ENCODE measurements around the gene NOXA1. TPM values are rescaled to one million over a fixed set of nuclear protein-coding genes. Genes with fewer than 3 reads are reported as not detected.

The NOXA1 gene
- total RNA-seq, 1 donor from 2014 or later, result 0.49 TPM

- Mint-ChIP-seq H3K36me3 (ENCODE audit: low read depth) (peaks cover 6% of the 10 kb centered on the region), H3K9me3 (peaks cover 24% of the 10 kb centered on the region), H3K27me3 (ENCODE audit: insufficient read depth) (no peaks in the 10 kb centered on the region), H3K4me3 (no peak overlapping the region), H3K4me1 (ENCODE audit: low read depth) (peaks cover 7% of the 10 kb centered on the region), H3K27ac (no peak overlapping the region)
- intact Hi-C loops (cut with micrococcal nuclease), result no loop called here
- no peak for DNase-seq (ENCODE audit: low spot score)
Observed at GRCh38 chr9:137476856-137477255, 53.7 kb downstream of the NOXA1 start.

DNA sequence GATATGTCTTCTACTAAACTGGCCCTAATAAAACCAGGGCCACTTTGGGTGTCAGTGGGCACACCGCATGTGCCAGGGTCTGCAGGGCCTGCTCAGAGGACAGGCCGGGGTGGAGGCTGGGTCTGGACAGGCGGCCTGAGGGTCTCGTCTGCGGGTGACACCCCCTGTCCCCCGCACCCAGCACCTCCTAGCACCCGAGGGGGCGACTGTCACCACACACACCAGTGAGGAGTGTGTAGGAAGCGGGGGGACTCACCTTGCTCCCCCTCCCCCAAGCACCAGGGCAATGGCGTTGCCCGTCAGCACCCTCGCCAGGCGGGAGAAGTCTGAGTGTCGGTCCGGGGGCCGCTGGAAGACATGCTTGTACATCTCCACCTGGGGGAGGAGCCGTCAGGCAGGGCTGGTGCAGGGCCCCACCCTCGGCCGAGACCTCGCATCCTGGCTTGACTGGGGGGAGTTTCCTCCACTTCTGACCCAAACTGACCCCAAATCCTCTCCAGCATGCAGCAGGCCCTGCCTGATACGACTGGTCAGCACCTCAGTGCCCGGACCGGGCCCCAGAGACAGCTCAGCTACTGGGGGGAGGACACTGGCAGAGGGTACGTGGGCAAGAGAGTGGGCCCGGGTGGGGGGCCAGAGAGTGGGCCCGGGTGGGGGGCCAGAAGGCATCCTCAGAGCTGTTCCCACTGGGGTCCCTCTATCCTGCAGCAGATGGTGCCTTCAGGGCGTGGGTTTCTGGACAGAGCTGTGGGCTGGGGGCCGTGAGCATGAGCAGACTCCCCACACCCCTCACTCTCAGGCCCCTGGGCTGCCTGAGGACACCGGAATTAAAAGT lies 54.8 kb downstream of the NOXA1 start:
- H3K4me1 Mint-ChIP-seq (ENCODE audit: low read depth), result peaks cover 12% of the 10 kb centered on the region
- intact Hi-C loops (cut with micrococcal nuclease), result no loop called here
- no peak overlapping the region for H3K4me3 Mint-ChIP-seq
- H3K27ac Mint-ChIP-seq, result no peak overlapping the region
- no peak for DNase-seq (ENCODE audit: low spot score)
- H3K27me3 Mint-ChIP-seq (ENCODE audit: insufficient read depth), result no peaks in the 10 kb centered on the region
- peaks cover 22% of the 10 kb centered on the region for H3K9me3 Mint-ChIP-seq
- H3K36me3 Mint-ChIP-seq (ENCODE audit: low read depth), result peaks cover 6% of the 10 kb centered on the region

DNA sequence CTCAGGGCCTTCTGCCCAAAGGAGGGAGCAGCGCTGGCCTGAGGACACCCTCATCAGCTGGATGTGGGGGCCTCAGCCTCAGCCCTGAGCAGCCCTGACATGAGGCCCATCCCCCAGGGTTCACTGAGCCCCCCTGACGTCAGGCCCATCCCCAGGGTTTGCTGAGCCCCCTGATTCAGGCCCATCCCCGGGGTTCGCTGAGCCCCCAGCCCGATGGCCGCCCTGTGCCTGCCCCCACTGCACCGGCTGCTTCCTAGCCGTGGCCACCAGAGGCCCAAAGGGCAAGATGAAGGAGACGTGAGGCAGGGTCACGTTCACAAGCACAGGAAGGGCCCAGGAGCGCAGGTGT lies 55.4 kb downstream of the NOXA1 start:
- no peak overlapping the region for H3K27ac Mint-ChIP-seq
- H3K4me1 Mint-ChIP-seq (ENCODE audit: low read depth), result peaks cover 12% of the 10 kb centered on the region
- no peaks in the 10 kb centered on the region for H3K27me3 Mint-ChIP-seq (ENCODE audit: insufficient read depth)
- DNase-seq (ENCODE audit: low spot score), result no peak
- H3K36me3 Mint-ChIP-seq (ENCODE audit: low read depth), result peaks cover 6% of the 10 kb centered on the region
- intact Hi-C loops (cut with micrococcal nuclease), result no loop called here
- H3K9me3 Mint-ChIP-seq, result peaks cover 16% of the 10 kb centered on the region
- H3K4me3 Mint-ChIP-seq, result no peak overlapping the region

DNA sequence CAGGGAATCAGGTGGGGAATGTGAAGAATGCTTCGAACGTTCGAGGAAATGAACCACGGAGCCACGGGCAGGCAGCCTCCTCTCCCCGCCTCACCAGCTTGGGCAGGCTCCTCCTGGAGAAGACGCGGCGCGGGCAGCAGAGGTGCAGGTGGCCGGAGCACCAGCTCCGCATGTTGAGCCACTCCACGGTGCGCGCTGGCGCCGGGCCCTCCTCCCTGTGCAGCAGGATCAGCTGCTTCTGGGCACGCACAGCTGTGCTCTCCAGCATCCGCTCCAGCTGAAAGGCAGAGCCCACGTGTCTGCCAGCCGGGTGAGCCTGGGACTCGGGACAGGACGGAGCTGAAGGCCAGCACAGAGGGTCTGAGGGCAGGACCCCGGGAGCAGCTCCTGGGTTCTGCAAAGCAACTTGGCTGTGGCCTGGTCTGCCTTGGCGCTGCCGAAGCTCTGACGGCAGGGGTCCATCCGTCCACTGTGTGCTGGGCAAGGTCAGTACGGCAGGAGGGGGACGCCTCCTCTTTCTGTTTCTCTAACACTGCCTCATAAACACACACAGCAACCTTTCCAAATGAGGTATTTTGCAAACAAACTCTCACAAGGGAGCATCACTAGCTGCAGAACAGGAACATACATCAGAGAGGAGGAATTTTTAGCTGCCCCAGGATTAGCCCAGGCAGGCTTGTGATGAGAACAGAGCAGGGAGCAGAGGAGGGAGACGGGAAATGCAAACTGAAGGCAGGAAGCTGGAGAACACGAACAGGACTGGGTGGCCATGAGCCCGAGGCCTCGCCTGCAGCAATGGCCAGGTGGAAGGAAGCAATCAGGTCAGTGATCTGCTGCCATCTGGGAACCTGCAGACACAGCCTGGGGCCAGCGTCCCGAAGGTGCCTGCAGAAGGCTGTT lies 56.0 kb downstream of the NOXA1 start:
- H3K4me3 Mint-ChIP-seq, result no peak overlapping the region
- H3K9me3 Mint-ChIP-seq, result peaks cover 13% of the 10 kb centered on the region
- H3K27ac Mint-ChIP-seq, result no peak overlapping the region
- no peak for DNase-seq (ENCODE audit: low spot score)
- intact Hi-C loops (cut with micrococcal nuclease), result no loop called here
- H3K4me1 Mint-ChIP-seq (ENCODE audit: low read depth), result peaks cover 12% of the 10 kb centered on the region
- no peaks in the 10 kb centered on the region for H3K27me3 Mint-ChIP-seq (ENCODE audit: insufficient read depth)
- peaks cover 6% of the 10 kb centered on the region for H3K36me3 Mint-ChIP-seq (ENCODE audit: low read depth)

- Mint-ChIP-seq H3K36me3 (ENCODE audit: low read depth) (peaks cover 4% of the 10 kb centered on the region), H3K9me3 (peaks cover 10% of the 10 kb centered on the region), H3K27ac (no peak overlapping the region), H3K27me3 (ENCODE audit: insufficient read depth) (no peaks in the 10 kb centered on the region), H3K4me1 (ENCODE audit: low read depth) (peaks cover 12% of the 10 kb centered on the region), H3K4me3 (no peak overlapping the region)
- intact Hi-C loops (cut with micrococcal nuclease), result no loop called here
- DNase-seq (ENCODE audit: low spot score), result no peak
Observed at GRCh38 chr9:137479892-137480685, 56.9 kb downstream of the NOXA1 start.

DNA sequence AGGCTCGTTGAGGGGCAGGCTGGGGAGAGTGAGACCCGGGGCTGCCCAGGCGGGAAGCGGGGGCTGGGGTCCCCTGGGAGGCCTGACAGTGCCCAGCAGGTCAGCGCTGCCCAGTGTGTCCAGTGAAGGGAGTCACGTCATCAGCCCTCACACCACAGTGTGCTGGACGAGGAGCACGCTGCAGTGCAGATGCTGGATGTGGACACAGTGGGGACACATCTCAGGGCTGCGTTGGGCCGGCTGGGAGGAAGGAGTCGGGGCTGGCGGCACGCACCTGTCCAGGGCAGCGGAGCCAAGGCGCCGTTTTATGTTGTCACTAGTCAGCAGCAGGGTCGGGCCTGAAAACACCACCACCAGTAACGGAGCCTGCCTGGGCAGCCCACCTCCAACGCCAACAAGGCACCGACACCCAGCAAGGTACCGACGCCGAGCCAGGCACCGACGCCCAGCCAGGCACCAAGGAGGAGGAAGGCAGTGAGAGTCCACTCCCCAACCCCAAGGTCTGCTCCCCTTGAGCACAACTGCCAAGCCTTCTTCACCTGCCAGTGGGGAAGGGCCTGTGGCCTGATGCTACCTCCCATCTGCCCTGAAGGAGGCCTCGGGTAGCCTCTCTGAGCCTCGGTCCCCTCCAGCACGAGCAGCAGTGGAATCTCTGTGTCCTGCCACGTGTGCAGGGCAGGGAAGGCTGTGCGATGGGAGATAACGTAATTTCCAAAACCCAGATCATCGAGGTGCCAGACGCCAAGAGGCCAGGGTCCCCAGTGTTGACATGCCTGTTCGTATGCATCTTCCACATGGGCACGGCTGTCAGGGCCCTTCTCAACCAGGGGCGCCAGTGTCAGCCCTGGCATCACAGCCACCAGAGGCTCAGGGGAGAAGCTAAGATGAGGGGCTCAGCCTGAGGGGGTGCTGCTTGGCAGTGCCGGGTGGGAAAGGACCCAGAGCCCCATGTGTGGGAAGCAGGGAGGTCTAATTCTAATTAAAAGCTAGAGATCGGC lies 57.8 kb downstream of the NOXA1 start:
- no peaks in the 10 kb centered on the region for H3K36me3 Mint-ChIP-seq (ENCODE audit: low read depth)
- H3K27me3 Mint-ChIP-seq (ENCODE audit: insufficient read depth), result no peaks in the 10 kb centered on the region
- peaks cover 12% of the 10 kb centered on the region for H3K4me1 Mint-ChIP-seq (ENCODE audit: low read depth)
- no peak overlapping the region for H3K27ac Mint-ChIP-seq
- H3K4me3 Mint-ChIP-seq, result no peak overlapping the region
- H3K9me3 Mint-ChIP-seq, result peaks cover 5% of the 10 kb centered on the region
- intact Hi-C loops (cut with micrococcal nuclease), result no loop called here
- DNase-seq (ENCODE audit: low spot score), result no peak

DNA sequence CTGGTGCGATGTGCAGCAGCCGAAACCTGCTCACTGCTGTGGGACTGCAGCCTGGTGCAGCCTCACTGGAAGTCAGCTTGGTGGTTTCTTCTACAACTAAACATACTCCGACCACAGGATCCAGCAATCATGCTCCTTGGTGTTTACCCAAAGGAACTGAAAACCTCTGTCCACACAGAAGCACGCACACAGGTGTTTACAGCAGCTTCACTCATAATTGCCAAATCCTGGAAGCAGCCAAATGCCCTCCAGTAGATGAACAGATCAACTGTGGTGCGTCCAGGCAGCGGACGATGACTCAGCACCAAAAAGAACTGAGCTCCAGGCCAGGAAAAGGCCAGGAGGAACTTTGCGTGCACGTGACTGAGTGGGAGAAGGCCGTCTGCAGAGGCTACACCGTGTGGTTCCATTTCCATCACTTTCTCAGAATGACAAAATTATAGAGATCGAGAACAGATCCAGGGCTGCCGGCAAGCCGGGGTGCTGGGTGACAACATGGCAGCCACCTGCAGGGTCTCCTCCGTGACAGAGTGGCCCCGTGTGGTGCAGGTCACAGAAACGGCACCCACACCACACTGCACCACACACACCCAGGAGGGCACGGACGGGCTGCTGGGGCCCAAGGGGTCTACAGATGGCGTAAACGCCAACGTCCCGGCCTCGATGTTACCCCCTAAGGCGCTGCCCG lies 59.0 kb downstream of the NOXA1 start:
- intact Hi-C loops (cut with micrococcal nuclease), result no loop called here
- Mint-ChIP-seq H3K27me3 (ENCODE audit: insufficient read depth) (no peaks in the 10 kb centered on the region), H3K9me3 (no peaks in the 10 kb centered on the region), H3K4me3 (no peak overlapping the region), H3K4me1 (ENCODE audit: low read depth) (peaks cover 12% of the 10 kb centered on the region), H3K36me3 (ENCODE audit: low read depth) (no peaks in the 10 kb centered on the region), H3K27ac (no peak overlapping the region)
- DNase-seq (ENCODE audit: low spot score), result no peak

Other genes with a start within 250 kb of the NOXA1 start
- 62.5 and 63.6 TPM in 2 replicates for gene ANAPC2, start 234.8 kb upstream of the NOXA1 start, total RNA-seq
- 101 and 105 TPM in 2 replicates for gene SSNA1, start 234.7 kb upstream of the NOXA1 start, total RNA-seq
- gene TPRN, start 222.7 kb upstream of the NOXA1 start, total RNA-seq, result 15.6 and 17.2 TPM in 2 replicates
- 40.5 and 41.5 TPM in 2 replicates for gene TMEM203, start 217.7 kb upstream of the NOXA1 start, total RNA-seq
- 42.4 and 48.9 TPM in 2 replicates for gene NDOR1, start 217.7 kb upstream of the NOXA1 start, total RNA-seq
- gene RNF208, start 201.2 kb upstream of the NOXA1 start, total RNA-seq, result 9.3 and 11.0 TPM in 2 replicates
- 0.49 and 0.60 TPM in 2 replicates for gene CYSRT1, start 198.2 kb upstream of the NOXA1 start, total RNA-seq
- 0.29 TPM in 1 of 2 replicates, not detected in the other for gene RNF224, start 195.9 kb upstream of the NOXA1 start, total RNA-seq
- gene SLC34A3, start 192.5 kb upstream of the NOXA1 start, total RNA-seq, result not detected in 2 replicates
- 277 and 280 TPM in 2 replicates for gene TUBB4B, start 182.1 kb upstream of the NOXA1 start, total RNA-seq
- gene STPG3, start 172.1 kb upstream of the NOXA1 start, total RNA-seq, result 1.2 and 1.8 TPM in 2 replicates
- 70.8 and 72.1 TPM in 2 replicates for gene NELFB, start 168.1 kb upstream of the NOXA1 start, total RNA-seq
- gene TOR4A, start 145.7 kb upstream of the NOXA1 start, total RNA-seq, result 11.6 and 11.7 TPM in 2 replicates
- gene NRARP, start 121.1 kb upstream of the NOXA1 start, total RNA-seq, result 15.2 and 15.4 TPM in 2 replicates
- gene EXD3, start 231 bp upstream of the NOXA1 start, total RNA-seq, result 4.8 and 4.9 TPM in 2 replicates
- gene ENTPD8, start 18.0 kb downstream of the NOXA1 start, total RNA-seq, result not detected in 2 replicates
- 57.2 and 58.9 TPM in 2 replicates for gene NSMF, start 35.9 kb downstream of the NOXA1 start, total RNA-seq
- 0.71 and 1.2 TPM in 2 replicates for gene PNPLA7, start 127.0 kb downstream of the NOXA1 start, total RNA-seq
- gene MRPL41, start 128.5 kb downstream of the NOXA1 start, total RNA-seq, result 53.8 and 56.0 TPM in 2 replicates
- gene DPH7, start 155.5 kb downstream of the NOXA1 start, total RNA-seq, result 50.3 and 52.1 TPM in 2 replicates
- 88.2 and 94.9 TPM in 2 replicates for gene ZMYND19, start 167.1 kb downstream of the NOXA1 start, total RNA-seq
- gene ARRDC1, start 182.3 kb downstream of the NOXA1 start, total RNA-seq, result 65.7 and 70.3 TPM in 2 replicates
- gene EHMT1, start 195.6 kb downstream of the NOXA1 start, total RNA-seq, result 97.0 and 98.1 TPM in 2 replicates